GM12878 (cell line): ENCODE measurements around the gene MISP3. TPM values are rescaled to one million over a fixed set of nuclear protein-coding genes. Genes with fewer than 3 reads are reported as not detected.

Experiments
- ATAC-seq: fragments of 200-7000 bp; cut with Tn5 transposase; 3 replicates; pipeline ENCODE4 v1.9.1; 2020; ENCODE audit warnings: mild to moderate bottlenecking, moderate library complexity
- BruUV-seq: library from RNA; stranded (reverse); fragments of 400-500 nt; replicated peaks from 2 replicates; lab custom pipeline; 2021; lab: Mats Ljungman, UMichigan
- CTCF ChIA-PET: fragments of 300-600 bp; sonication (Branson Sonifier 250); formaldehyde crosslinking; extraction: SDS; loops from one replicate; lab custom pipeline; 2021; ENCODE audit warnings: inconsistent platforms; lab: Yijun Ruan, JAX
- POLR2A ChIA-PET: fragments of 350-600 bp; formaldehyde crosslinking; extraction: SDS; loops from one replicate; lab custom pipeline; 2021; ENCODE audit warnings: inconsistent platforms; lab: Charles Lee
- RAD21 ChIA-PET: fragments of 300-600 bp; sonication (Branson Sonifier 250); formaldehyde crosslinking; loops from one replicate; lab custom pipeline; 2023; ENCODE audit warnings: antibody characterized with exemption; ENCODE audit not compliant: unreplicated experiment; lab: Charles Lee
- SMC1A ChIA-PET: fragments of 300-600 bp; sonication (Branson Sonifier 250); formaldehyde crosslinking; loops from one replicate; lab custom pipeline; 2023; ENCODE audit not compliant: unreplicated experiment, uncharacterized antibody; lab: Charles Lee
- DNase-seq: peaks from one replicate; pipeline ENCODE4 v3.0.0-alpha.2; 2011; ENCODE audit warnings: low read depth, low spot score
- FAIRE-seq: peaks from 3 replicates; lab custom pipeline; 2011; peaks lifted over from hg19 to GRCh38; lab: Jason Lieb, UNC
- H2AFZ ChIP-seq: 2 replicates; pipeline ENCODE4 v1.6.0; 2011; ENCODE audit warnings: low read depth, low read length, control low read depth; ENCODE audit not compliant: control insufficient read depth
- H3K27ac ChIP-seq: 2 replicates; pipeline ENCODE4 v1.5.1; 2011; ENCODE audit warnings: control low read depth; ENCODE audit not compliant: control insufficient read depth, insufficient read depth
- H3K27me3 ChIP-seq, 2 experiments: replicated peaks in 1 of 2; 2 replicates each; pipeline versions ENCODE4 v1.6.0 to v1.6.1; 2011; ENCODE audit warnings: low read length in 1 of 2; ENCODE audit not compliant: control insufficient read depth in 2 of 2, insufficient read depth in 2 of 2
- H3K36me3 ChIP-seq, 2 experiments: 2 replicates each; pipeline ENCODE4 v1.5.1; 2011; ENCODE audit warnings: low read length in 1 of 2; ENCODE audit not compliant: control insufficient read depth in 2 of 2, insufficient read depth in 2 of 2
- H3K4me1 ChIP-seq: 2 replicates; pipeline ENCODE4 v1.6.1; 2011; ENCODE audit warnings: mild to moderate bottlenecking, low read length, moderate library complexity, mixed read lengths; ENCODE audit not compliant: control insufficient read depth, insufficient read depth
- H3K4me2 ChIP-seq: 2 replicates; pipeline ENCODE4 v1.6.0; 2011; ENCODE audit warnings: control low read depth; ENCODE audit not compliant: control insufficient read depth, insufficient read depth
- H3K4me3 ChIP-seq: fragments of 200-600 bp; sonication (generic); 2 replicates; pipeline ENCODE4 v1.5.1; 2016
- H3K79me2 ChIP-seq: 2 replicates; pipeline ENCODE4 v1.6.0; 2011; ENCODE audit warnings: low read length; ENCODE audit not compliant: control insufficient read depth, insufficient read depth
- H3K9ac ChIP-seq: 2 replicates; pipeline ENCODE4 v1.8.0; 2011; ENCODE audit warnings: low read length, control low read depth, mixed read lengths; ENCODE audit not compliant: control insufficient read depth, insufficient read depth
- H3K9me3 ChIP-seq: replicated peaks from 3 replicates; pipeline ENCODE4 v1.5.1; 2011; ENCODE audit warnings: mild to moderate bottlenecking, low read length; ENCODE audit not compliant: control insufficient read depth, insufficient read depth
- H4K20me1 ChIP-seq: 2 replicates; pipeline ENCODE4 v1.6.0; 2011; ENCODE audit not compliant: control insufficient read depth, insufficient read depth
- ASH2L ChIP-seq: fragments of 300-600, 200-600 bp; sonication (generic); IDR thresholded peaks from 2 replicates; pipeline ENCODE4 v1.6.1; 2017; ENCODE audit warnings: low read depth, mild to moderate bottlenecking, borderline replicate concordance
- CHD1 ChIP-seq: IDR thresholded peaks from 2 replicates; pipeline ENCODE4 v1.6.1; 2012; ENCODE audit warnings: low read depth, low read length, improper control_type of control experiment
- IKZF1 ChIP-seq: fragments of 450-650 bp; conservative IDR thresholded peaks from 2 replicates; pipeline ENCODE4 v1.6.1; 2017; ENCODE audit warnings: antibody characterized with exemption, mild to moderate bottlenecking
- LARP7 ChIP-seq: fragments of 450-650 bp; IDR thresholded peaks from 2 replicates; pipeline ENCODE4 v1.6.1; 2017; ENCODE audit warnings: mild to moderate bottlenecking
- PBX3 ChIP-seq: IDR thresholded peaks from 2 replicates; pipeline ENCODE4 v1.6.1; 2011; ENCODE audit warnings: mild to moderate bottlenecking, low read depth, low read length, moderate library complexity; ENCODE audit not compliant: insufficient replicate concordance
- RELA ChIP-seq: fragments of 450-650 bp; IDR thresholded peaks from 2 replicates; pipeline ENCODE4 v1.8.0; 2014; ENCODE audit warnings: borderline replicate concordance; ENCODE audit not compliant: partially characterized antibody
- SUZ12 ChIP-seq: fragments of 200-600 bp; sonication (generic); IDR thresholded peaks from one replicate; pipeline ENCODE4 v1.6.1; 2018; ENCODE audit warnings: antibody characterized with exemption, mild to moderate bottlenecking; ENCODE audit not compliant: unreplicated experiment
- WGBS: methylation state at CpG from one replicate; pipeline ENCODE4 v1.1.6; 2016; ENCODE audit warnings: low lambda C conversion rate; ENCODE audit not compliant: insufficient replicate concordance, insufficient coverage; ENCODE audit errors: missing lambda C conversion rate; 5-methylcytosine and 5-hydroxymethylcytosine counted together
- in situ Hi-C: fragments of 300-500 bp; cut with MboI; formaldehyde crosslinking; loops from 9 replicates; pipeline ENCODE4 v1.14.3; 2018; ENCODE audit warnings: mixed read lengths
- intact Hi-C: fragments of 100-400 bp; cut with micrococcal nuclease; formaldehyde crosslinking; loops from one replicate; pipeline ENCODE4 v1.14.2; 2022; ENCODE audit not compliant: unreplicated experiment
- polyA plus RNA-seq, 11 experiments: library from polyadenylated mRNA; depleted of rRNA in 4 of 11; unstranded in 6 of 11; stranded (reverse) in 5 of 11; fragments of >200 nt; fragmentation: Nextera tagmentation in 4 of 11; fragmentation: Illumina TruSeq in 1 of 11; extraction: Ambion mirVana in 4 of 11; extraction: Trizol in 1 of 11; gene quantifications; 1 replicate in 1 of 11; 2 replicates in 10 of 11; pipeline versions ENCODE4 v1.2.1 to v1.2.3, GENCODE V29; 2011 to 2016; ENCODE audit warnings: inconsistent platforms in 2 of 11, missing spikeins in 2 of 11, low read depth in 1 of 11
- total RNA-seq, 4 experiments: library from RNA; depleted of rRNA in 3 of 4; stranded (reverse); fragments of >200 nt in 3 of 4; fragmentation: Illumina TruSeq in 1 of 4; extraction: Trizol in 1 of 4; gene quantifications; 2 replicates each; pipeline versions ENCODE4 v1.2.1 to v1.2.3, GENCODE V29; 2013 to 2021

The MISP3 gene
- total and polyA plus RNA-seq, 10 of the 15 experiments (the other 5 are each of a cell fraction or from before 2014, with no cell fraction given): 0.07 to 1.4 (median 0.64) TPM

- BruUV-seq: no TSS peak
- SMC1A ChIA-PET: no interaction called here
- CTCF ChIA-PET: interaction anchor here (1.0 kb wide), 1 partner anchor 17 kb away, joined by 3 read pairs; the partner anchor contains the start of gene MISP3
- POLR2A ChIA-PET: interaction anchor here (0.6 kb wide), 1 partner anchor 295 kb away, joined by 3 read pairs; no protein-coding TSS in a partner anchor
- ATAC-seq (no peak), FAIRE-seq (no peak), DNase-seq (no peak)
- no peaks in the 10 kb centered on the region; the same call in 1 of the 2 replicates for H4K20me1 ChIP-seq
- WGBS: 68% methylated on average over 3 of the region's 3 CpGs
- TF ChIP-seq ASH2L (no peak), LARP7 (no peak), SUZ12 (no peak), PBX3 (no peak), RELA (no peak), CHD1 (no peak), IKZF1 (no peak)
- peaks cover 0 to 6% of the 10 kb centered on the region in 2 experiments; a peak in 3 of 4 replicates for H3K36me3 ChIP-seq
- no peak overlapping the region for H2AFZ ChIP-seq
- intact Hi-C loops (no loop called here), in situ Hi-C loops (loop anchor here (25.0 kb wide), 1 partner anchor 768 kb away; no protein-coding TSS in a partner anchor)
- no peak overlapping the region for H3K9ac ChIP-seq
- no peak overlapping the region for H3K4me2 ChIP-seq
- H3K4me3 ChIP-seq: no peak overlapping the region
- RAD21 ChIA-PET: no interaction called here
- peaks cover 0 to 6% of the 10 kb centered on the region in 2 experiments for H3K27me3 ChIP-seq
- no peaks in the 10 kb centered on the region for H3K9me3 ChIP-seq
- no peaks in the 10 kb centered on the region for H3K79me2 ChIP-seq
- H3K4me1 ChIP-seq: no peaks in the 10 kb centered on the region
- no peak overlapping the region for H3K27ac ChIP-seq
Measured at GRCh38 chr19:14055396-14055795, 17.2 kb upstream of the MISP3 start.
